GM12864 (cell line): Measurements from ENCODE around the gene ZBTB43.

Experiments used
- DNase-seq: peaks from one replicate; pipeline ENCODE4 v3.0.0-alpha.2; 2011; ENCODE audit warnings: low read depth
- H3K4me3 ChIP-seq: 2 replicates; pipeline ENCODE4 v1.5.1; 2011; ENCODE audit warnings: mild to moderate bottlenecking, low read depth, low read length, control low read depth
- CTCF ChIP-seq: IDR thresholded peaks from 2 replicates; pipeline ENCODE4 v1.5.1; 2011; ENCODE audit warnings: low read depth, mild to moderate bottlenecking, moderate library complexity, low read length, control low read depth, inconsistent platforms; ENCODE audit errors: missing control alignments

ZBTB43 gene

GRCh38 chr9:126886034-126886822 is 81.4 kb downstream of the ZBTB43 start:
- no peak for TF ChIP-seq CTCF
- H3K4me3 ChIP-seq, result no peak overlapping the region
- no peak for DNase-seq

GRCh38 chr9:126886897-126887296 is 82.1 kb downstream of the ZBTB43 start:
- DNase-seq, result no peak
- no peak overlapping the region for H3K4me3 ChIP-seq
- TF ChIP-seq CTCF, result no peak
